ENCODE measurements around the gene DGKI. TPM values are rescaled to one million over a fixed set of nuclear protein-coding genes. Genes with fewer than 3 reads are reported as not detected.

DGKI gene
- total RNA-seq, 6 experiments from 2014 or later, result 1.2 to 2.2 (median 1.6) TPM

GRCh38 chr7:137870684-137871083 lies 23.9 kb upstream of the DGKI start:
- Mint-ChIP-seq H3K27ac (peak overlapping the region; percentile 60; the same call in 1 of the 2 replicates), H3K4me1 (ENCODE audit: low read depth) (peaks cover 68% of the 10 kb centered on the region), H3K27me3 (ENCODE audit: insufficient read depth) (peaks cover 3% of the 10 kb centered on the region; the same call in 1 of the 2 replicates), H3K4me3 (no peak overlapping the region), H3K36me3 (ENCODE audit: low read depth) (peaks cover 67% of the 10 kb centered on the region), H3K9me3 (peaks cover 8% of the 10 kb centered on the region; the same call in 1 of the 2 replicates)
- DNase-seq, result no peak
- no peak for TF ChIP-seq CTCF (IDR thresholded peaks at IDR 0.05)

- Mint-ChIP-seq H3K4me3 (no peak overlapping the region), H3K36me3 (ENCODE audit: low read depth) (peaks cover 73% of the 10 kb centered on the region), H3K4me1 (ENCODE audit: low read depth) (peaks cover 62% of the 10 kb centered on the region), H3K27ac (no peak overlapping the region), H3K27me3 (ENCODE audit: insufficient read depth) (peaks cover 3% of the 10 kb centered on the region; the same call in 1 of the 2 replicates), H3K9me3 (peaks cover 8% of the 10 kb centered on the region; the same call in 1 of the 2 replicates)
- no peak for DNase-seq
- TF ChIP-seq CTCF (IDR thresholded peaks at IDR 0.05), result no peak
These were observed 23.3 kb upstream of the DGKI start for GRCh38 chr7:137870078-137870477.

- no peak overlapping the region for H3K4me3 Mint-ChIP-seq
- DNase-seq, result no peak
- no peak for TF ChIP-seq CTCF (IDR thresholded peaks at IDR 0.05)
- no peak overlapping the region for H3K27ac Mint-ChIP-seq
- peaks cover 3% of the 10 kb centered on the region; the same call in 1 of the 2 replicates for H3K27me3 Mint-ChIP-seq (ENCODE audit: insufficient read depth)
- H3K4me1 Mint-ChIP-seq (ENCODE audit: low read depth), result peaks cover 53% of the 10 kb centered on the region
- H3K9me3 Mint-ChIP-seq, result peaks cover 8% of the 10 kb centered on the region; the same call in 1 of the 2 replicates
- peaks cover 77% of the 10 kb centered on the region for H3K36me3 Mint-ChIP-seq (ENCODE audit: low read depth)
These were observed 22.5 kb upstream of the DGKI start for GRCh38 chr7:137869260-137869659.

GRCh38 chr7:137867289-137867688 lies 20.5 kb upstream of the DGKI start:
- DNase-seq, result no peak
- H3K27me3 Mint-ChIP-seq (ENCODE audit: insufficient read depth), result peaks cover 3% of the 10 kb centered on the region; the same call in 1 of the 2 replicates
- no peak overlapping the region for H3K4me3 Mint-ChIP-seq
- H3K9me3 Mint-ChIP-seq, result peaks cover 8% of the 10 kb centered on the region; the same call in 1 of the 2 replicates
- H3K36me3 Mint-ChIP-seq (ENCODE audit: low read depth), result peaks cover 69% of the 10 kb centered on the region
- peaks cover 34% of the 10 kb centered on the region for H3K4me1 Mint-ChIP-seq (ENCODE audit: low read depth)
- no peak overlapping the region; the same call in 1 of the 2 replicates for H3K27ac Mint-ChIP-seq
- TF ChIP-seq CTCF (IDR thresholded peaks at IDR 0.05), result no peak

GRCh38 chr7:137865764-137866163 lies 19.0 kb upstream of the DGKI start:
- peaks cover 22% of the 10 kb centered on the region for H3K4me1 Mint-ChIP-seq (ENCODE audit: low read depth)
- peaks cover 71% of the 10 kb centered on the region for H3K36me3 Mint-ChIP-seq (ENCODE audit: low read depth)
- DNase-seq, result no peak
- no peak for TF ChIP-seq CTCF (IDR thresholded peaks at IDR 0.05)
- peaks cover 8% of the 10 kb centered on the region; the same call in 1 of the 2 replicates for H3K9me3 Mint-ChIP-seq
- no peak overlapping the region for H3K4me3 Mint-ChIP-seq
- peaks cover 3% of the 10 kb centered on the region; the same call in 1 of the 2 replicates for H3K27me3 Mint-ChIP-seq (ENCODE audit: insufficient read depth)
- no peak overlapping the region for H3K27ac Mint-ChIP-seq

All from HFFc6 (cell line).